HepG2 (cell line): ENCODE results near the gene BCAR3.

Experiments
- KAT7 ChIP-seq: IDR thresholded peaks from 2 replicates; pipeline ENCODE4 v1.6.1; 2018; ENCODE audit warnings: borderline replicate concordance, missing compliant biosample characterization
- MAZ ChIP-seq, 2 experiments: sonication (generic) in 1 of 2; formaldehyde crosslinking in 1 of 2; IDR thresholded peaks; 2 replicates each; pipeline versions ENCODE4 v1.5.0 to v1.6.1; 2012 to 2020; ENCODE audit warnings: low read depth in 2 of 2, mild to moderate bottlenecking in 2 of 2, borderline replicate concordance in 1 of 2, improper control_type of control experiment in 1 of 2, low read length in 1 of 2, missing genetic modification reagents in 1 of 2, moderate library complexity in 1 of 2
- MED13 ChIP-seq: sonication (generic); formaldehyde crosslinking; IDR thresholded peaks from 2 replicates; pipeline ENCODE4 v1.5.0; 2020; ENCODE audit warnings: missing genetic modification reagents
- NCOR1 ChIP-seq: fragments of 200-600 bp; sonication (generic); IDR thresholded peaks from 2 replicates; pipeline ENCODE4 v1.7.0; 2017; ENCODE audit warnings: antibody characterized with exemption, low read length, borderline replicate concordance
- SPEN ChIP-seq: sonication (generic); formaldehyde crosslinking; IDR thresholded peaks from 2 replicates; pipeline ENCODE4 v1.5.1; 2020; ENCODE audit warnings: low read depth, mild to moderate bottlenecking, missing genetic modification reagents
- ZFP36 ChIP-seq: fragments of 150-350 bp; IDR thresholded peaks from 2 replicates; pipeline ENCODE4 v1.6.1; 2018; ENCODE audit warnings: borderline replicate concordance, low read length, low read depth; ENCODE audit not compliant: partially characterized antibody
- ZNF205 ChIP-seq: IDR thresholded peaks from 2 replicates; pipeline ENCODE4 v1.6.1; 2018; ENCODE audit warnings: missing biosample characterization, missing genetic modification reagents
- TF ChIP-seq, protein P1 (sequence below): sonication (generic); formaldehyde crosslinking; IDR thresholded peaks from 2 replicates; pipeline ENCODE4 v1.4.0; 2020; ENCODE audit warnings: mild to moderate bottlenecking, missing genetic modification reagents
- TF ChIP-seq, protein P2 (sequence below): sonication (generic); formaldehyde crosslinking; IDR thresholded peaks from 2 replicates; pipeline ENCODE4 v1.5.0; 2020; ENCODE audit warnings: mild to moderate bottlenecking, missing genetic modification reagents, moderate library complexity
- TF ChIP-seq, protein P3 (sequence below): sonication (generic); formaldehyde crosslinking; IDR thresholded peaks from 2 replicates; pipeline ENCODE4 v1.4.0; 2020; ENCODE audit warnings: missing genetic modification reagents
- TF ChIP-seq, protein P4 (sequence below): sonication (generic); formaldehyde crosslinking; IDR thresholded peaks from 2 replicates; pipeline ENCODE4 v1.4.0; 2020; ENCODE audit warnings: missing genetic modification reagents, borderline replicate concordance

DNA sequence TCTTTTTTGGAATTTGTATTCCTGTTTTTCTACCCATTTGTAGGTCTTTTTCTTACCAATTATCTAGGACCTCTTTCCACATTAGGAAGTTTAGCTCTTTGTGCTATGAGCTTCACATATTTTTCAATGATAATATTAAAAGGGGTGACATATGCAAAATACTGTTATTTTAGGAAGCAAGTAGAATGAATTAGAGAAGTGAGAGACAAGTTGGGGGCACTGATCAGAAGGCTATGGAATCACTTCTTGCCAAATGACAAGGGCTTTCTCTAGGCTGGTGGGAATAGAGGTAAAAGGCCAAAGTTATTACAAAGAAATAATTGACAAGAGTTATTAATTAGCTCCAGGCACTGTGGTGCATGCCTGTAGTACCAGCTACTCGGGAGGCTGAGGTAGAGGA lies 4.3 kb upstream of the BCAR3 start:
- TF ChIP-seq ZFP36 (no peak), KAT7 (CRISPR knock-in tag) (no peak), MED13 (no peak), NCOR1 (no peak), SPEN (CRISPR knock-in tag) (no peak), ZNF205 (no peak), MAZ (IDR thresholded peaks at IDR 0.05; ENCODE audit: borderline replicate concordance, low read depth, low read length) (no peak), MAZ (CRISPR knock-in tag; IDR thresholded peaks at IDR 0.05; ENCODE audit: low read depth) (no peak)
- TF ChIP-seq, protein P1, sequence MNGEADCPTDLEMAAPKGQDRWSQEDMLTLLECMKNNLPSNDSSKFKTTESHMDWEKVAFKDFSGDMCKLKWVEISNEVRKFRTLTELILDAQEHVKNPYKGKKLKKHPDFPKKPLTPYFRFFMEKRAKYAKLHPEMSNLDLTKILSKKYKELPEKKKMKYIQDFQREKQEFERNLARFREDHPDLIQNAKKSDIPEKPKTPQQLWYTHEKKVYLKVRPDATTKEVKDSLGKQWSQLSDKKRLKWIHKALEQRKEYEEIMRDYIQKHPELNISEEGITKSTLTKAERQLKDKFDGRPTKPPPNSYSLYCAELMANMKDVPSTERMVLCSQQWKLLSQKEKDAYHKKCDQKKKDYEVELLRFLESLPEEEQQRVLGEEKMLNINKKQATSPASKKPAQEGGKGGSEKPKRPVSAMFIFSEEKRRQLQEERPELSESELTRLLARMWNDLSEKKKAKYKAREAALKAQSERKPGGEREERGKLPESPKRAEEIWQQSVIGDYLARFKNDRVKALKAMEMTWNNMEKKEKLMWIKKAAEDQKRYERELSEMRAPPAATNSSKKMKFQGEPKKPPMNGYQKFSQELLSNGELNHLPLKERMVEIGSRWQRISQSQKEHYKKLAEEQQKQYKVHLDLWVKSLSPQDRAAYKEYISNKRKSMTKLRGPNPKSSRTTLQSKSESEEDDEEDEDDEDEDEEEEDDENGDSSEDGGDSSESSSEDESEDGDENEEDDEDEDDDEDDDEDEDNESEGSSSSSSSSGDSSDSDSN (CRISPR knock-in tag) = no peak
- TF ChIP-seq, protein P2, sequence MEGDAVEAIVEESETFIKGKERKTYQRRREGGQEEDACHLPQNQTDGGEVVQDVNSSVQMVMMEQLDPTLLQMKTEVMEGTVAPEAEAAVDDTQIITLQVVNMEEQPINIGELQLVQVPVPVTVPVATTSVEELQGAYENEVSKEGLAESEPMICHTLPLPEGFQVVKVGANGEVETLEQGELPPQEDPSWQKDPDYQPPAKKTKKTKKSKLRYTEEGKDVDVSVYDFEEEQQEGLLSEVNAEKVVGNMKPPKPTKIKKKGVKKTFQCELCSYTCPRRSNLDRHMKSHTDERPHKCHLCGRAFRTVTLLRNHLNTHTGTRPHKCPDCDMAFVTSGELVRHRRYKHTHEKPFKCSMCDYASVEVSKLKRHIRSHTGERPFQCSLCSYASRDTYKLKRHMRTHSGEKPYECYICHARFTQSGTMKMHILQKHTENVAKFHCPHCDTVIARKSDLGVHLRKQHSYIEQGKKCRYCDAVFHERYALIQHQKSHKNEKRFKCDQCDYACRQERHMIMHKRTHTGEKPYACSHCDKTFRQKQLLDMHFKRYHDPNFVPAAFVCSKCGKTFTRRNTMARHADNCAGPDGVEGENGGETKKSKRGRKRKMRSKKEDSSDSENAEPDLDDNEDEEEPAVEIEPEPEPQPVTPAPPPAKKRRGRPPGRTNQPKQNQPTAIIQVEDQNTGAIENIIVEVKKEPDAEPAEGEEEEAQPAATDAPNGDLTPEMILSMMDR (CRISPR knock-in tag) = no peak
- TF ChIP-seq, protein P3, sequence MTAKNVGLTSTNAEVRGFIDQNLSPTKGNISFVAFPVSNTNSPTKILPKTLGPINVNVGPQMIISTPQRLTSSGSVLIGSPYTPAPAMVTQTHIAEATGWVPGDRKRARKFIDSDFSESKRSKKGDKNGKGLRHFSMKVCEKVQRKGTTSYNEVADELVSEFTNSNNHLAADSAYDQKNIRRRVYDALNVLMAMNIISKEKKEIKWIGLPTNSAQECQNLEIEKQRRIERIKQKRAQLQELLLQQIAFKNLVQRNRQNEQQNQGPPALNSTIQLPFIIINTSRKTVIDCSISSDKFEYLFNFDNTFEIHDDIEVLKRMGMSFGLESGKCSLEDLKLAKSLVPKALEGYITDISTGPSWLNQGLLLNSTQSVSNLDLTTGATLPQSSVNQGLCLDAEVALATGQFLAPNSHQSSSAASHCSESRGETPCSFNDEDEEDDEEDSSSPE (CRISPR knock-in tag) = no peak
- TF ChIP-seq, protein P4, sequence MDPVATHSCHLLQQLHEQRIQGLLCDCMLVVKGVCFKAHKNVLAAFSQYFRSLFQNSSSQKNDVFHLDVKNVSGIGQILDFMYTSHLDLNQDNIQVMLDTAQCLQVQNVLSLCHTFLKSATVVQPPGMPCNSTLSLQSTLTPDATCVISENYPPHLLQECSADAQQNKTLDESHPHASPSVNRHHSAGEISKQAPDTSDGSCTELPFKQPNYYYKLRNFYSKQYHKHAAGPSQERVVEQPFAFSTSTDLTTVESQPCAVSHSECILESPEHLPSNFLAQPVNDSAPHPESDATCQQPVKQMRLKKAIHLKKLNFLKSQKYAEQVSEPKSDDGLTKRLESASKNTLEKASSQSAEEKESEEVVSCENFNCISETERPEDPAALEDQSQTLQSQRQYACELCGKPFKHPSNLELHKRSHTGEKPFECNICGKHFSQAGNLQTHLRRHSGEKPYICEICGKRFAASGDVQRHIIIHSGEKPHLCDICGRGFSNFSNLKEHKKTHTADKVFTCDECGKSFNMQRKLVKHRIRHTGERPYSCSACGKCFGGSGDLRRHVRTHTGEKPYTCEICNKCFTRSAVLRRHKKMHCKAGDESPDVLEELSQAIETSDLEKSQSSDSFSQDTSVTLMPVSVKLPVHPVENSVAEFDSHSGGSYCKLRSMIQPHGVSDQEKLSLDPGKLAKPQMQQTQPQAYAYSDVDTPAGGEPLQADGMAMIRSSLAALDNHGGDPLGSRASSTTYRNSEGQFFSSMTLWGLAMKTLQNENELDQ = no peak
